Peyer's patch (tissue), 4 donors: ENCODE data around the gene PLCL2. TPM values are rescaled to one million over a fixed set of nuclear protein-coding genes. Genes with fewer than 3 reads are reported as not detected.

Source experiments
- DNase-seq, 3 donors: peaks; one replicate each; pipeline ENCODE4 v3.0.0-alpha.2; 2017 to 2019
- H3K27ac ChIP-seq, 4 donors: fragments of 200-600 bp; sonication (generic); one replicate each; pipeline ENCODE4 v1.5.1; 2016 to 2019
- H3K27me3 ChIP-seq, 2 donors: fragments of 200-600 bp; sonication (generic); one replicate each; pipeline ENCODE4 v1.5.1; 2019
- H3K36me3 ChIP-seq, 3 donors: fragments of 200-600 bp; sonication (generic); one replicate each; pipeline ENCODE4 v1.5.1; 2016 to 2019
- H3K4me1 ChIP-seq, 4 donors: fragments of 200-600 bp; sonication (generic); one replicate each; pipeline ENCODE4 v1.5.1; 2016 to 2019
- H3K4me3 ChIP-seq, 4 donors: fragments of 200-600 bp; sonication (generic); 1 replicate in 3 of 4; 2 replicates in 1 of 4; pipeline ENCODE4 v1.5.1; 2016 to 2019; ENCODE audit warnings: mild to moderate bottlenecking in 1 of 4
- H3K9me3 ChIP-seq, 4 donors: fragments of 200-600 bp; sonication (generic); one replicate each; pipeline ENCODE4 v1.5.1; 2016 to 2019; ENCODE audit warnings: mild to moderate bottlenecking in 1 of 4
- POLR2A ChIP-seq, 2 donors: fragments of 450-650 bp; IDR thresholded peaks; one replicate each; pipeline ENCODE4 v1.5.1; 2017; ENCODE audit warnings: antibody characterized with exemption in 2 of 2, mild to moderate bottlenecking in 2 of 2, moderate library complexity in 2 of 2
- total RNA-seq, 4 donors: library from RNA; depleted of rRNA; stranded (reverse); fragments of >200 nt; gene quantifications; one replicate each; pipeline ENCODE4 v1.1.0, GENCODE V29; 2016
- TF ChIP-seq, protein P1 (sequence below), 6 experiments: fragments of 450-650 bp in 4 of 6; fragments of 200-600 bp in 2 of 6; sonication (generic) in 1 of 6; IDR thresholded peaks; one replicate each; pipeline ENCODE4 v1.5.1; 2017 to 2019; ENCODE audit warnings: antibody characterized with exemption in 6 of 6, mild to moderate bottlenecking in 3 of 6, moderate library complexity in 1 of 6

Gene PLCL2
- total RNA-seq, 4 donors from 2014 or later: 21.8 to 39.6 (median 25.4) TPM

DNA sequence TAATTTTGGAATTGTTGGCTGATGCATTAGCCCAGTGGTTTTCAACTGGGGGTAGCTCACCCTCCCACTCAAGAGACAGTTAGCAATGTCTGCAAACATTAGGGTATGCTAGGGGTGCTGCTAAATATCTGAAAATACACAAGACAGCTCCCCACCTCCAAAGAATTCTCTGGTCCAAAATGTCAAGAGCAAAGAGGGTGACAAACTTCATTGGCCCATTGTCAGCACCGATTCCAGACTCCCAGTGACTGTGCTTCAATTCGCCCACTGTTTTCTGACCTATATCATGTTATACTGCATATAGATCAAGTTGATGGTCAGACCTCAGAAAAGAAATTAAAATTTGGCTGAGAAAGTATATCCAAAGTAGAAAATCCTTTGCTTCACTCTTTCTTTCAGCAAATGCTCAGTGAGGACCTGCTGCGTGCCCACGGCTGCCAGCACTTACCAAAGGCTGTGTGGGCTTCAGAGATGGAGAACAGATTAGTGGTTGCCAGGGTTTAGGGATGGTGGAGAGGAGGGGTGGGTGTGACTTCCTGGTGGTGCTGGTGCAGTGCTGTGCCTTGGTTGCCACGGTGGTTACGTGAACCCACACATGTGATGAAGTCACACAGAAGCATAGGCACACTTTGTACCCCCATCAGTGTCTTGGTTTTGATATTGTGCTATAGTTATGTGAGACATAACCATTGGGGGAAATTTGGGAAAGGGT, 204.0 kb downstream of the PLCL2 start:
- Histone ChIP-seq H3K27me3 (no peaks in the 10 kb centered on the region), H3K4me1 (no peaks in the 10 kb centered on the region), H3K9me3 (no peaks in the 10 kb centered on the region), H3K4me3 (no peak overlapping the region), H3K27ac (no peak overlapping the region), H3K36me3 (peaks cover 0 to 4% (median 0%) of the 10 kb centered on the region in 3 donors)
- DNase-seq: peak in 2 of 3 donors; percentile 17 to 72
- TF ChIP-seq, protein P1, sequence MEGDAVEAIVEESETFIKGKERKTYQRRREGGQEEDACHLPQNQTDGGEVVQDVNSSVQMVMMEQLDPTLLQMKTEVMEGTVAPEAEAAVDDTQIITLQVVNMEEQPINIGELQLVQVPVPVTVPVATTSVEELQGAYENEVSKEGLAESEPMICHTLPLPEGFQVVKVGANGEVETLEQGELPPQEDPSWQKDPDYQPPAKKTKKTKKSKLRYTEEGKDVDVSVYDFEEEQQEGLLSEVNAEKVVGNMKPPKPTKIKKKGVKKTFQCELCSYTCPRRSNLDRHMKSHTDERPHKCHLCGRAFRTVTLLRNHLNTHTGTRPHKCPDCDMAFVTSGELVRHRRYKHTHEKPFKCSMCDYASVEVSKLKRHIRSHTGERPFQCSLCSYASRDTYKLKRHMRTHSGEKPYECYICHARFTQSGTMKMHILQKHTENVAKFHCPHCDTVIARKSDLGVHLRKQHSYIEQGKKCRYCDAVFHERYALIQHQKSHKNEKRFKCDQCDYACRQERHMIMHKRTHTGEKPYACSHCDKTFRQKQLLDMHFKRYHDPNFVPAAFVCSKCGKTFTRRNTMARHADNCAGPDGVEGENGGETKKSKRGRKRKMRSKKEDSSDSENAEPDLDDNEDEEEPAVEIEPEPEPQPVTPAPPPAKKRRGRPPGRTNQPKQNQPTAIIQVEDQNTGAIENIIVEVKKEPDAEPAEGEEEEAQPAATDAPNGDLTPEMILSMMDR (IDR thresholded peaks at IDR 0.05): no peak
- TF ChIP-seq POLR2A (IDR thresholded peaks at IDR 0.05): no peak

DNA sequence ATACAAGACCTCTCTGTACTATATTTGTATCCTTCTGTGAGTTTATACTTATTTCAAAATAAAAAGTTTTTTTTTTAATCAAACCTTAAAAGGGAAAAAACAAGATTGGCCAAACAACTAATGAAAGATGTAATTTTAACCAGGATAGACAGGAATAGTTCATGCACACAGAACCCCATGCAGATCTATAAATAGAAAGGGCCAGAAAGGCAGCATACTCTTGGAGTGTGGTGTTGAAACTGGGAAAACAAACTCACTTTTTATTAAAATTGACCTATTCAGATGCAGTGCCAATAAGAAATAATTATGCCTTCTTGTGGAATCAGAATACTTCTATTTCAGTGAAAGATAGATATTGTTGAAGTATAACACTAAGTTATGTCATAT, 204.6 kb downstream of the PLCL2 start:
- no peak for DNase-seq
- TF ChIP-seq POLR2A (IDR thresholded peaks at IDR 0.05): no peak
- TF ChIP-seq, protein P1 (IDR thresholded peaks at IDR 0.05): no peak
- Histone ChIP-seq H3K27me3 (no peaks in the 10 kb centered on the region), H3K9me3 (no peaks in the 10 kb centered on the region), H3K27ac (no peak overlapping the region), H3K4me3 (no peak overlapping the region), H3K36me3 (peaks cover 0 to 4% (median 0%) of the 10 kb centered on the region in 3 donors), H3K4me1 (no peaks in the 10 kb centered on the region)

DNA sequence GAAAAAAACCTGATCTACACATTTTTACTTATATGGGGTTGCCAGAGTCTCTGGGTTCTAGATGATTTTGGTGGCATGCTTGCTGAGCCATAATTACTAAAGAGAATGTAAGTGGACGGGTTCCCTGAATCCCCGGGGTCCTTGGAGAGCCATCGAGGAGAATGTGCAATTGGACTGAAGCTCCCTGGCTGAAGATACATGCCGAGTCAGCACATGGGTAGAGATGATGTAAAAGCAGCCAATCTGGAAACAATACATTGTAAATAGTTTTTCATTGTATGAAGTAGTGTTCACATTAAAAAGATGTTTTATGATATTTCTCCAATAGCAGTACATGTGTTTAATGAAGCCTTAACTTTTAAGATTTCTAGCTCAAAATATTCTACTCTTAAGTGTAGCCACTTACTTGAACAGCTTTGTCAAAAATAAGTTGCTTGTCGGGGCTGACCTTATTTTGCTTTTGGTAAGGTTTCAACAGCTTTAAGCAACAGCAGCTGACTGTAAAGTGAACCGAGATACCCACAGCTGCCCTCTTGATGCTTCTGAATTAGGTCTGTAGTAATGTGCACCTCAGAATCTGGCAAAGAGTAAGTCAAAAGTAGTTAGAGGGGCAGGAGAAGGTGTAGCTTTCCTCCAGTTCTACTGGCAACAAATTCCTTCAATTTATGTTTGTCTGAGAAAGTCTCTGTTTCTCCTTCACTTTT, 205.7 kb downstream of the PLCL2 start:
- Histone ChIP-seq H3K4me3 (no peak overlapping the region), H3K27ac (no peak overlapping the region), H3K9me3 (no peaks in the 10 kb centered on the region), H3K27me3 (no peaks in the 10 kb centered on the region), H3K4me1 (no peaks in the 10 kb centered on the region), H3K36me3 (peaks cover 0 to 4% (median 0%) of the 10 kb centered on the region in 3 donors)
- DNase-seq: no peak
- no peak for TF ChIP-seq POLR2A (IDR thresholded peaks at IDR 0.05)
- TF ChIP-seq, protein P1 (IDR thresholded peaks at IDR 0.05): no peak

- Histone ChIP-seq H3K4me1 (no peaks in the 10 kb centered on the region), H3K36me3 (peaks cover 0 to 4% (median 0%) of the 10 kb centered on the region in 3 donors), H3K4me3 (no peak overlapping the region), H3K27ac (no peak overlapping the region), H3K27me3 (no peaks in the 10 kb centered on the region), H3K9me3 (no peaks in the 10 kb centered on the region)
- no peak for DNase-seq
- no peak for TF ChIP-seq POLR2A (IDR thresholded peaks at IDR 0.05)
- TF ChIP-seq, protein P1 (IDR thresholded peaks at IDR 0.05): no peak
Measured at GRCh38 chr3:17091910-17092582, 207.3 kb downstream of the PLCL2 start.

DNA sequence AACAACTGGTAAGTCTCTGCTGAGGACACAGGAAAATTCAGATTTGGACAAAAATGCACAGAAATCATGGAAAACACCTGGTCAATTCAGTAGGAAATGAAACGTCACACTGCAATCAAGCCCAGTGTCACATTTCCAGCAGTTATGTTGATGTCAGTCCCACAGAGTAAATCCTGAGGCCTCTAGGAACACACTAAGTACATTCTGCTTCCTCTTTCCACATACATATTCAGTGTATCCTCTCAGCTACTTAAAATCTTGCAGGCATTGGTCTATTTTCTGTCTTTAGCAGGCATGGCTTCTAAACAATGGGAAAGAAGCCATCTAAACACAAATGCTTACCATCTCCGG, 207.8 kb downstream of the PLCL2 start:
- H3K4me3 ChIP-seq: no peak overlapping the region
- DNase-seq: no peak
- H3K27me3 ChIP-seq: no peaks in the 10 kb centered on the region
- peaks cover 0 to 4% (median 0%) of the 10 kb centered on the region in 3 donors for H3K36me3 ChIP-seq
- no peaks in the 10 kb centered on the region for H3K9me3 ChIP-seq
- H3K4me1 ChIP-seq: no peaks in the 10 kb centered on the region
- H3K27ac ChIP-seq: no peak overlapping the region
- TF ChIP-seq, protein P1 (IDR thresholded peaks at IDR 0.05): no peak
- TF ChIP-seq POLR2A (IDR thresholded peaks at IDR 0.05): no peak
